ENCODE results near the gene SFXN2.

DNA sequence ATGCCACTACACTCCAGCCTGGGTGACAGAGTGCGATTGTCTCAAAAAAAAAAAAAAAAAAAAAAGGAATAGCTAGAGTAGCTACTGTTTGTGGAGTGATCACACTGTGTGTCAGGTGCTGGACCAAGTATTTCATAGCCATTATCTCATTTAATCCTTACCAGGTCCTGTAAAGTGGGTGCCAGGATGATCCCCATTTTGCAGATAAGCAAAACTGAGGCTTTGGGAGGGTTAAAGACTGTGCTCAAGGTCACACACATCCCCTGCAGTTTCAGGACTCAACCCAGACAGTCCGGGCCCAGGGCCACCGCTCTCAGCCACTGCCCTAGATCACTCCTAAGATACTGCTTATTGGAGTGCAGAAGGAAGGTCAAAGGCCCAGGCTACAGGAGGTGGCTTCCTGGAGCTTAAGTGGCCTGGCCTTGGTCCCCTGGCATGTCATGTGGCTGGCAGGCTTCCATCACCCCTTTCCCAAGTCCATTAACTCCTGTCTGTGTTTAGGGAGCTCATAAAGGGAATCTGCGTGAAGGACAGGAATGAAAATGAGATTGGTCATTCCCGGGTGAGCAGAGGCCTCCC, 16.9 kb downstream of the SFXN2 start:
- TF ChIP-seq, protein P1, sequence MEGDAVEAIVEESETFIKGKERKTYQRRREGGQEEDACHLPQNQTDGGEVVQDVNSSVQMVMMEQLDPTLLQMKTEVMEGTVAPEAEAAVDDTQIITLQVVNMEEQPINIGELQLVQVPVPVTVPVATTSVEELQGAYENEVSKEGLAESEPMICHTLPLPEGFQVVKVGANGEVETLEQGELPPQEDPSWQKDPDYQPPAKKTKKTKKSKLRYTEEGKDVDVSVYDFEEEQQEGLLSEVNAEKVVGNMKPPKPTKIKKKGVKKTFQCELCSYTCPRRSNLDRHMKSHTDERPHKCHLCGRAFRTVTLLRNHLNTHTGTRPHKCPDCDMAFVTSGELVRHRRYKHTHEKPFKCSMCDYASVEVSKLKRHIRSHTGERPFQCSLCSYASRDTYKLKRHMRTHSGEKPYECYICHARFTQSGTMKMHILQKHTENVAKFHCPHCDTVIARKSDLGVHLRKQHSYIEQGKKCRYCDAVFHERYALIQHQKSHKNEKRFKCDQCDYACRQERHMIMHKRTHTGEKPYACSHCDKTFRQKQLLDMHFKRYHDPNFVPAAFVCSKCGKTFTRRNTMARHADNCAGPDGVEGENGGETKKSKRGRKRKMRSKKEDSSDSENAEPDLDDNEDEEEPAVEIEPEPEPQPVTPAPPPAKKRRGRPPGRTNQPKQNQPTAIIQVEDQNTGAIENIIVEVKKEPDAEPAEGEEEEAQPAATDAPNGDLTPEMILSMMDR (IDR thresholded peaks at IDR 0.05) = no peak
- TF ChIP-seq POLR2A (IDR thresholded peaks at IDR 0.05) = no peak

Data from uterus (tissue), 2 donors.